HCT116 (cell line): ENCODE data around the gene KIF26A.

Experiments
- EGR1 ChIP-seq: IDR thresholded peaks from 2 replicates; pipeline ENCODE4 v1.6.1; 2012; ENCODE audit warnings: low read depth
- POLR2A ChIP-seq: IDR thresholded peaks from 2 replicates; pipeline ENCODE4 v1.7.0; 2011; ENCODE audit warnings: borderline replicate concordance; ENCODE audit not compliant: insufficient read depth, insufficient read length; ENCODE audit errors: extremely low read depth
- YY1 ChIP-seq: IDR thresholded peaks from 2 replicates; pipeline ENCODE4 v1.6.1; 2011; ENCODE audit warnings: low read length, low read depth, moderate library complexity, mild to moderate bottlenecking; ENCODE audit not compliant: insufficient replicate concordance; ENCODE audit errors: extremely low read depth
- TF ChIP-seq, protein P1 (sequence below), 3 experiments: fragments of 200-600 bp in 1 of 3; sonication (generic) in 1 of 3; IDR thresholded peaks in 2 of 3; conservative IDR thresholded peaks in 1 of 3; 2 replicates each; pipeline ENCODE4 v1.5.1; 2012 to 2017; ENCODE audit warnings: low read depth in 2 of 3, low read length in 2 of 3, antibody characterized with exemption in 1 of 3, borderline replicate concordance in 1 of 3, control low read depth in 1 of 3, mild to moderate bottlenecking in 1 of 3, mixed read lengths in 1 of 3, mixed run types in 1 of 3, moderate library complexity in 1 of 3; ENCODE audit not compliant: insufficient read depth in 1 of 3

DNA sequence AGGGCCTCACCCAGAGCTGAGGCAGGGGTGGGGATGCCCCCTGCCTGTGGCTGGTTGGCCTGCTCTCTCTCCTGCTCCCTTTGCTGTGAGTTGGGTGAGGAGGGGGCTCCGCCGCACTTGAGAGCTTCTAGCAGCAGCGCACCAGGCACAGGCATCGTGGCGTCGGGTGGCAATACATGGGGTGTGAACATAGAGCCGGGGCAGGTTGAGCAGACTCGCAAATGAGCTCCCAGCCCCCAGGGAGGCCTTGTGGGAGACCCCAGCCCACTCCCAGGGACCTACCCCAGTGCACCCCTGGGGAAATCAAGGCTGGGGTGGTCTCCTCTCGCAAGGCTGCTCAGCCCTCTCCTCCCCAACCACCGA, 54.5 kb downstream of the KIF26A start:
- TF ChIP-seq, protein P1, sequence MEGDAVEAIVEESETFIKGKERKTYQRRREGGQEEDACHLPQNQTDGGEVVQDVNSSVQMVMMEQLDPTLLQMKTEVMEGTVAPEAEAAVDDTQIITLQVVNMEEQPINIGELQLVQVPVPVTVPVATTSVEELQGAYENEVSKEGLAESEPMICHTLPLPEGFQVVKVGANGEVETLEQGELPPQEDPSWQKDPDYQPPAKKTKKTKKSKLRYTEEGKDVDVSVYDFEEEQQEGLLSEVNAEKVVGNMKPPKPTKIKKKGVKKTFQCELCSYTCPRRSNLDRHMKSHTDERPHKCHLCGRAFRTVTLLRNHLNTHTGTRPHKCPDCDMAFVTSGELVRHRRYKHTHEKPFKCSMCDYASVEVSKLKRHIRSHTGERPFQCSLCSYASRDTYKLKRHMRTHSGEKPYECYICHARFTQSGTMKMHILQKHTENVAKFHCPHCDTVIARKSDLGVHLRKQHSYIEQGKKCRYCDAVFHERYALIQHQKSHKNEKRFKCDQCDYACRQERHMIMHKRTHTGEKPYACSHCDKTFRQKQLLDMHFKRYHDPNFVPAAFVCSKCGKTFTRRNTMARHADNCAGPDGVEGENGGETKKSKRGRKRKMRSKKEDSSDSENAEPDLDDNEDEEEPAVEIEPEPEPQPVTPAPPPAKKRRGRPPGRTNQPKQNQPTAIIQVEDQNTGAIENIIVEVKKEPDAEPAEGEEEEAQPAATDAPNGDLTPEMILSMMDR (IDR thresholded peaks at IDR 0.05 in 2 of 3, conservative IDR thresholded peaks at IDR 0.05 in 1 of 3; ENCODE audit: borderline replicate concordance in 1 of 3, insufficient read depth in 1 of 3, low read depth in 2 of 3, low read length in 2 of 3): no peak
- TF ChIP-seq EGR1 (no peak), POLR2A (no peak), YY1 (no peak)
